CD4-positive, alpha-beta memory T cell (primary cell): Measurements from ENCODE around the gene SOCS2. TPM values are rescaled to one million over a fixed set of nuclear protein-coding genes. Genes with fewer than 3 reads are reported as not detected.

ENCODE experiments used
- CTCF ChIA-PET: fragments of 350-600 bp; sonication (Branson Sonifier 250); formaldehyde crosslinking; loops from one replicate; lab custom pipeline; 2021; ENCODE audit warnings: inconsistent platforms; ENCODE audit not compliant: partially characterized antibody; lab: Charles Lee
- POLR2A ChIA-PET: fragments of 350-600 bp; sonication (Branson Sonifier 250); formaldehyde crosslinking; loops from one replicate; lab custom pipeline; 2021; ENCODE audit not compliant: partially characterized antibody; lab: Charles Lee
- DNase-seq, 5 donors: peaks; one replicate each; pipeline versions ENCODE4 v3.0.0 to v3.0.0-alpha.2; 2020 to 2022; ENCODE audit warnings: mixed read lengths in 1 of 5
- H3K27ac ChIP-seq: one replicate; pipeline ENCODE4 v1.7.0; 2013; ENCODE audit warnings: low read depth, low read length
- H3K27me3 ChIP-seq: 2 replicates; pipeline ENCODE4 v1.7.0; 2013; ENCODE audit warnings: mild to moderate bottlenecking, low read length, moderate library complexity; ENCODE audit not compliant: insufficient read depth
- H3K36me3 ChIP-seq: 2 replicates; pipeline ENCODE4 v1.7.0; 2013; ENCODE audit warnings: mild to moderate bottlenecking, low read length, moderate library complexity; ENCODE audit not compliant: insufficient read depth
- H3K4me1 ChIP-seq: 2 replicates; pipeline ENCODE4 v1.7.0; 2013; ENCODE audit warnings: mild to moderate bottlenecking, low read length, moderate library complexity; ENCODE audit not compliant: insufficient read depth
- H3K4me3 ChIP-seq, 2 donors: one replicate each; pipeline ENCODE4 v1.7.0; 2013; ENCODE audit warnings: low read length in 2 of 2, mild to moderate bottlenecking in 1 of 2
- H3K9me3 ChIP-seq, 2 donors: one replicate each; pipeline ENCODE4 v1.7.0; 2013; ENCODE audit warnings: low read length in 2 of 2, control low read depth in 1 of 2; ENCODE audit not compliant: control insufficient read depth in 1 of 2
- H3K27ac Mint-ChIP-seq, 7 donors: one replicate each; pipeline ENCODE4 v1.8.0; 2020 to 2021; ENCODE audit warnings: mixed read lengths in 7 of 7, mild to moderate bottlenecking in 6 of 7, inconsistent platforms in 3 of 7, moderate library complexity in 3 of 7
- H3K27me3 Mint-ChIP-seq, 2 donors: one replicate each; pipeline ENCODE4 v1.8.0; 2020 to 2021; ENCODE audit warnings: mixed read lengths in 2 of 2
- H3K36me3 Mint-ChIP-seq, 2 donors: one replicate each; pipeline ENCODE4 v1.8.0; 2020 to 2021; ENCODE audit warnings: mixed read lengths in 2 of 2, inconsistent platforms in 1 of 2, mild to moderate bottlenecking in 1 of 2
- H3K4me1 Mint-ChIP-seq, 4 donors: one replicate each; pipeline ENCODE4 v1.8.0; 2020 to 2021; ENCODE audit warnings: mixed read lengths in 4 of 4, mild to moderate bottlenecking in 1 of 4
- H3K4me3 Mint-ChIP-seq, 8 donors: one replicate each; pipeline ENCODE4 v1.8.0; 2020 to 2021; ENCODE audit warnings: mixed read lengths in 8 of 8, mild to moderate bottlenecking in 7 of 8, moderate library complexity in 6 of 8, inconsistent platforms in 3 of 8
- H3K9me3 Mint-ChIP-seq, 8 donors: one replicate each; pipeline ENCODE4 v1.8.0; 2020 to 2021; ENCODE audit warnings: mixed read lengths in 8 of 8, mild to moderate bottlenecking in 5 of 8, inconsistent platforms in 3 of 8, moderate library complexity in 1 of 8
- intact Hi-C: fragments of 100-400 bp; cut with micrococcal nuclease; formaldehyde crosslinking; loops from one replicate; pipeline ENCODE4 v1.15.1; 2023
- polyA plus RNA-seq, 2 donors: library from polyadenylated mRNA; unstranded; fragments of 300-500 nt; fragmentation: Illumina TruSeq; gene quantifications; one replicate each; pipeline ENCODE4 v1.2.3, GENCODE V29; 2021
- total RNA-seq, 2 experiments: library from RNA; stranded (reverse); gene quantifications; one replicate each; pipeline ENCODE4 v1.2.3, GENCODE V29; 2021

Gene SOCS2
- total and polyA plus RNA-seq, 4 experiments from 2014 or later = 1.7 to 69.0 (median 20.0) TPM

- DNase-seq = no peak
- Histone ChIP-seq H3K4me1 (peaks cover 3% of the 10 kb centered on the region), H3K4me3 (no peak overlapping the region), H3K27ac (no peak overlapping the region), H3K27me3 (no peaks in the 10 kb centered on the region), H3K36me3 (peaks cover 4% of the 10 kb centered on the region), H3K9me3 (no peaks in the 10 kb centered on the region)
- no peak overlapping the region for H3K4me3 Mint-ChIP-seq
- H3K27me3 Mint-ChIP-seq = no peaks in the 10 kb centered on the region
- H3K27ac Mint-ChIP-seq = no peak overlapping the region
- peaks cover 3 to 7% (median 4%) of the 10 kb centered on the region in 4 donors for H3K4me1 Mint-ChIP-seq
- H3K9me3 Mint-ChIP-seq = peaks cover 0 to 1% (median 0%) of the 10 kb centered on the region in 8 donors
- POLR2A ChIA-PET = no interaction called here
- intact Hi-C loops = no loop called here
- CTCF ChIA-PET = no interaction called here
- H3K36me3 Mint-ChIP-seq = peaks cover 38 to 41% of the 10 kb centered on the region in 2 donors
Observed at GRCh38 chr12:93582351-93582750, 9.9 kb downstream of the SOCS2 start.

GRCh38 chr12:93583627-93584392, 11.3 kb downstream of the SOCS2 start:
- CTCF ChIA-PET = interaction anchor here (1.2 to 2.0 kb wide), 2 partner anchors 517 to 518 kb away, joined by 3 to 5 read pairs; no protein-coding TSS in a partner anchor
- H3K36me3 ChIP-seq = no peaks in the 10 kb centered on the region
- intact Hi-C loops = no loop called here

GRCh38 chr12:93585247-93585646, 12.8 kb downstream of the SOCS2 start:
- DNase-seq = no peak
- no peaks in the 10 kb centered on the region for H3K4me1 ChIP-seq
- CTCF ChIA-PET = no interaction called here

More at GRCh38 chr12:93583627-93584392, 11.3 kb downstream of the SOCS2 start:
- Histone ChIP-seq H3K4me3 (no peak overlapping the region), H3K9me3 (no peaks in the 10 kb centered on the region), H3K27me3 (no peaks in the 10 kb centered on the region), H3K4me1 (no peaks in the 10 kb centered on the region), H3K27ac (no peak overlapping the region)
- Mint-ChIP-seq H3K27ac (no peak overlapping the region), H3K36me3 (peaks cover 25 to 33% of the 10 kb centered on the region in 2 donors), H3K9me3 (peaks cover 0 to 1% (median 0%) of the 10 kb centered on the region in 8 donors), H3K4me1 (peaks cover 3 to 9% (median 6%) of the 10 kb centered on the region in 4 donors), H3K27me3 (no peaks in the 10 kb centered on the region), H3K4me3 (no peak overlapping the region)
- POLR2A ChIA-PET = no interaction called here
- DNase-seq = no peak

GRCh38 chr12:93587611-93588010, 15.1 kb downstream of the SOCS2 start:
- Mint-ChIP-seq H3K9me3 (no peaks in the 10 kb centered on the region), H3K36me3 (peaks cover 0 to 3% of the 10 kb centered on the region in 2 donors), H3K4me3 (no peak overlapping the region), H3K27me3 (peaks cover 7% of the 10 kb centered on the region in 2 donors), H3K27ac (no peak overlapping the region), H3K4me1 (peaks cover 11 to 25% (median 18%) of the 10 kb centered on the region in 4 donors)
- Histone ChIP-seq H3K4me3 (no peak overlapping the region), H3K27ac (no peak overlapping the region), H3K4me1 (peaks cover 12% of the 10 kb centered on the region), H3K27me3 (peaks cover 4% of the 10 kb centered on the region), H3K9me3 (no peaks in the 10 kb centered on the region), H3K36me3 (no peaks in the 10 kb centered on the region)
- intact Hi-C loops = no loop called here
- DNase-seq = no peak
- CTCF ChIA-PET = interaction anchor here (0.7 to 0.8 kb wide), 4 partner anchors 32 to 516 kb away, joined by 3 to 4 read pairs (median 4); no protein-coding TSS in a partner anchor
- POLR2A ChIA-PET = no interaction called here

More at GRCh38 chr12:93585247-93585646, 12.8 kb downstream of the SOCS2 start:
- POLR2A ChIA-PET = interaction anchor here (0.9 kb wide), 1 partner anchor 12 kb away, joined by 3 read pairs; the partner anchor contains the start of gene SOCS2
- no peak overlapping the region for H3K4me3 ChIP-seq
- peaks cover 12 to 20% of the 10 kb centered on the region in 2 donors for H3K36me3 Mint-ChIP-seq
- H3K27ac Mint-ChIP-seq = peak overlapping the region in 1 of 7 donors; percentile 2
- no peak overlapping the region for H3K4me3 Mint-ChIP-seq
- no peaks in the 10 kb centered on the region for H3K36me3 ChIP-seq
- intact Hi-C loops = no loop called here
- peaks cover 2% of the 10 kb centered on the region for H3K27me3 ChIP-seq
- no peak overlapping the region for H3K27ac ChIP-seq
- no peaks in the 10 kb centered on the region for H3K9me3 ChIP-seq
- peaks cover 0 to 1% (median 0%) of the 10 kb centered on the region in 8 donors for H3K9me3 Mint-ChIP-seq
- H3K27me3 Mint-ChIP-seq = no peaks in the 10 kb centered on the region
- H3K4me1 Mint-ChIP-seq = peaks cover 3 to 14% (median 7%) of the 10 kb centered on the region in 4 donors

- H3K27ac Mint-ChIP-seq = peak overlapping the region in 1 of 7 donors; percentile 22
- Histone ChIP-seq H3K4me1 (peaks cover 12% of the 10 kb centered on the region), H3K36me3 (no peaks in the 10 kb centered on the region), H3K9me3 (no peaks in the 10 kb centered on the region), H3K4me3 (no peak overlapping the region), H3K27ac (no peak overlapping the region), H3K27me3 (peaks cover 4% of the 10 kb centered on the region)
- H3K4me1 Mint-ChIP-seq = peaks cover 10 to 25% (median 18%) of the 10 kb centered on the region in 4 donors
- no peak overlapping the region for H3K4me3 Mint-ChIP-seq
- peaks cover 11 to 14% of the 10 kb centered on the region in 2 donors for H3K27me3 Mint-ChIP-seq
- intact Hi-C loops = no loop called here
- ChIA-PET POLR2A (no interaction called here), CTCF (no interaction called here)
- no peaks in the 10 kb centered on the region for H3K9me3 Mint-ChIP-seq
- no peaks in the 10 kb centered on the region for H3K36me3 Mint-ChIP-seq
- no peak for DNase-seq
Observed at GRCh38 chr12:93589081-93589480, 16.6 kb downstream of the SOCS2 start.

- peak overlapping the region; percentile 85 to 96 (median 93) for H3K4me3 Mint-ChIP-seq
- peaks cover 10 to 25% (median 18%) of the 10 kb centered on the region in 4 donors for H3K4me1 Mint-ChIP-seq
- H3K9me3 ChIP-seq = no peaks in the 10 kb centered on the region
- H3K27ac ChIP-seq = no peak overlapping the region
- intact Hi-C loops = loop anchor here (1.0 kb wide), 1 partner anchor 21 kb away; no protein-coding TSS in a partner anchor
- H3K9me3 Mint-ChIP-seq = no peaks in the 10 kb centered on the region
- peak overlapping the region in 6 of 7 donors; percentile 2 to 85 (median 61) for H3K27ac Mint-ChIP-seq
- peak in 4 of 5 donors; percentile 22 to 34 (median 30) for DNase-seq
- POLR2A ChIA-PET = interaction anchor here (0.7 kb wide), 1 partner anchor 392 kb away, joined by 3 read pairs; no protein-coding TSS in a partner anchor
- CTCF ChIA-PET = no interaction called here
- H3K36me3 ChIP-seq = no peaks in the 10 kb centered on the region
- peak overlapping the region; percentile 18 to 64 for H3K4me3 ChIP-seq
- H3K36me3 Mint-ChIP-seq = no peaks in the 10 kb centered on the region
- peaks cover 17% of the 10 kb centered on the region in 2 donors for H3K27me3 Mint-ChIP-seq
- peaks cover 12% of the 10 kb centered on the region for H3K4me1 ChIP-seq
- H3K27me3 ChIP-seq = peaks cover 9% of the 10 kb centered on the region
Observed at GRCh38 chr12:93591137-93591868, 18.8 kb downstream of the SOCS2 start.
